Fibroblast of the aortic adventitia (primary cell): ENCODE results near the gene NFE2L1. TPM values are rescaled to one million over a fixed set of nuclear protein-coding genes. Genes with fewer than 3 reads are reported as not detected.

ENCODE experiments used
- DNase-seq: peaks from one replicate; pipeline ENCODE4 v3.0.0-alpha.2; 2010; ENCODE audit warnings: low read depth
- H3K4me3 ChIP-seq: 2 replicates; pipeline ENCODE4 v1.5.1; 2011; ENCODE audit warnings: low read depth, mild to moderate bottlenecking, control low read depth, low read length, moderate library complexity
- CTCF ChIP-seq: IDR thresholded peaks from 2 replicates; pipeline ENCODE4 v1.5.1; 2011; ENCODE audit warnings: mild to moderate bottlenecking, low read length, control low read depth, inconsistent platforms; ENCODE audit not compliant: insufficient read depth
- total RNA-seq: library from RNA; depleted of rRNA; stranded (reverse); fragments of >200 nt; gene quantifications from 2 replicates; pipeline ENCODE4 v1.2.3, GENCODE V29; 2012; ENCODE audit warnings: low replicate concordance

Gene NFE2L1
- total RNA-seq, 1 donor: 103 TPM

- no peak overlapping the region for H3K4me3 ChIP-seq
- no peak for DNase-seq
- no peak for TF ChIP-seq CTCF
Measured at GRCh38 chr17:48084932-48085331, 36.8 kb downstream of the NFE2L1 start.

- H3K4me3 ChIP-seq: no peak overlapping the region
- no peak for TF ChIP-seq CTCF
- no peak for DNase-seq
Measured at GRCh38 chr17:48093341-48094045, 45.3 kb downstream of the NFE2L1 start.

GRCh38 chr17:48095611-48096010 lies 47.5 kb downstream of the NFE2L1 start:
- H3K4me3 ChIP-seq: no peak overlapping the region
- no peak for DNase-seq
- no peak for TF ChIP-seq CTCF

- TF ChIP-seq CTCF: no peak
Measured at GRCh38 chr17:48100160-48100559, 52.0 kb downstream of the NFE2L1 start.

GRCh38 chr17:48100591-48101011 lies 52.4 kb downstream of the NFE2L1 start:
- H3K4me3 ChIP-seq: peak overlapping the region; percentile 87
- DNase-seq: peak; percentile 61
- TF ChIP-seq CTCF: no peak

More at GRCh38 chr17:48100160-48100559, 52.0 kb downstream of the NFE2L1 start:
- H3K4me3 ChIP-seq: peak overlapping the region; percentile 87
- DNase-seq: peak; percentile 58

GRCh38 chr17:48101012-48101720 lies 53.0 kb downstream of the NFE2L1 start, which contains the start of gene CBX1:
Gene CBX1, minus strand, starts transcription at chr17:48101478. Its CDS starts 24,474 bp downstream, at chr17:48077004.
- TF ChIP-seq CTCF: no peak
- peak within 1 kb of the TSS; percentile 87 for H3K4me3 ChIP-seq
- peak; percentile 94 for DNase-seq
